ENCODE measurements around the gene BPIFA1. TPM values are rescaled to one million over a fixed set of nuclear protein-coding genes. Genes with fewer than 3 reads are reported as not detected.
A peak's percentile ranks its signal among the peaks of the same experiment; 100 is the strongest.

Gene BPIFA1
- total RNA-seq, 2 experiments from 2014 or later = not detected

GRCh38 chr20:33273117-33273851 is 37.5 kb downstream of the BPIFA1 start:
- DNase-seq = peak; percentile 48
- H3K4me3 Mint-ChIP-seq = no peak overlapping the region
- peaks cover 2% of the 10 kb centered on the region for H3K27me3 Mint-ChIP-seq
- H3K36me3 Mint-ChIP-seq = no peaks in the 10 kb centered on the region
- no peaks in the 10 kb centered on the region for H3K9me3 Mint-ChIP-seq
- H3K4me1 Mint-ChIP-seq (ENCODE audit: low read depth) = no peaks in the 10 kb centered on the region
- H3K27ac Mint-ChIP-seq = no peak overlapping the region
- CTCF ChIA-PET = interaction anchor here (1.0 to 2.0 kb wide), 2 partner anchors 10 to 19 kb away, joined by 4 to 6 read pairs; no protein-coding TSS in a partner anchor
- POLR2A ChIA-PET = no interaction called here
- intact Hi-C loops (cut with micrococcal nuclease) = no loop called here

- Mint-ChIP-seq H3K36me3 (no peaks in the 10 kb centered on the region), H3K27ac (no peak overlapping the region), H3K4me3 (no peak overlapping the region), H3K9me3 (no peaks in the 10 kb centered on the region), H3K4me1 (ENCODE audit: low read depth) (no peaks in the 10 kb centered on the region), H3K27me3 (peaks cover 5% of the 10 kb centered on the region)
- intact Hi-C loops (cut with micrococcal nuclease) = no loop called here
- no peak for DNase-seq
- CTCF ChIA-PET = interaction anchor here (2.0 kb wide), 1 partner anchor 12 kb away, joined by 6 read pairs; no protein-coding TSS in a partner anchor
- POLR2A ChIA-PET = no interaction called here
Measured at GRCh38 chr20:33275215-33275614, 39.4 kb downstream of the BPIFA1 start.

- CTCF ChIA-PET = no interaction called here
- POLR2A ChIA-PET = no interaction called here
Measured at GRCh38 chr20:33275871-33276270, 40.1 kb downstream of the BPIFA1 start.

GRCh38 chr20:33276303-33277113 is 40.7 kb downstream of the BPIFA1 start:
- Mint-ChIP-seq H3K27ac (no peak overlapping the region), H3K4me1 (ENCODE audit: low read depth) (no peaks in the 10 kb centered on the region)

More at GRCh38 chr20:33275871-33276270, 40.1 kb downstream of the BPIFA1 start:
- H3K4me3 Mint-ChIP-seq = no peak overlapping the region
- H3K27me3 Mint-ChIP-seq = peaks cover 5% of the 10 kb centered on the region
- H3K27ac Mint-ChIP-seq = no peak overlapping the region
- intact Hi-C loops (cut with micrococcal nuclease) = no loop called here
- H3K4me1 Mint-ChIP-seq (ENCODE audit: low read depth) = no peaks in the 10 kb centered on the region
- DNase-seq = no peak
- H3K9me3 Mint-ChIP-seq = no peaks in the 10 kb centered on the region
- H3K36me3 Mint-ChIP-seq = no peaks in the 10 kb centered on the region

GRCh38 chr20:33277471-33278441 is 42.0 kb downstream of the BPIFA1 start:
- intact Hi-C loops (cut with micrococcal nuclease) = no loop called here
- Mint-ChIP-seq H3K36me3 (no peaks in the 10 kb centered on the region), H3K4me3 (no peak overlapping the region), H3K27me3 (peaks cover 5% of the 10 kb centered on the region), H3K9me3 (no peaks in the 10 kb centered on the region), H3K27ac (no peak overlapping the region), H3K4me1 (ENCODE audit: low read depth) (no peaks in the 10 kb centered on the region)
- no peak for DNase-seq
- POLR2A ChIA-PET = no interaction called here
- CTCF ChIA-PET = no interaction called here

More at GRCh38 chr20:33276303-33277113, 40.7 kb downstream of the BPIFA1 start:
- H3K9me3 Mint-ChIP-seq = no peaks in the 10 kb centered on the region
- peaks cover 5% of the 10 kb centered on the region for H3K27me3 Mint-ChIP-seq
- no peak overlapping the region for H3K4me3 Mint-ChIP-seq
- intact Hi-C loops (cut with micrococcal nuclease) = no loop called here
- no peak for DNase-seq
- CTCF ChIA-PET = no interaction called here
- POLR2A ChIA-PET = no interaction called here
- H3K36me3 Mint-ChIP-seq = no peaks in the 10 kb centered on the region

- CTCF ChIA-PET = no interaction called here
- Mint-ChIP-seq H3K4me1 (ENCODE audit: low read depth) (no peaks in the 10 kb centered on the region), H3K4me3 (no peak overlapping the region), H3K9me3 (no peaks in the 10 kb centered on the region), H3K27ac (no peak overlapping the region), H3K36me3 (no peaks in the 10 kb centered on the region), H3K27me3 (peaks cover 3% of the 10 kb centered on the region)
- intact Hi-C loops (cut with micrococcal nuclease) = no loop called here
- DNase-seq = no peak
- POLR2A ChIA-PET = no interaction called here
Measured at GRCh38 chr20:33278700-33279099, 42.9 kb downstream of the BPIFA1 start.

GRCh38 chr20:33279261-33279910 is 43.6 kb downstream of the BPIFA1 start:
- intact Hi-C loops (cut with micrococcal nuclease) = no loop called here
- no peak for DNase-seq
- Mint-ChIP-seq H3K27ac (no peak overlapping the region), H3K36me3 (no peaks in the 10 kb centered on the region), H3K9me3 (no peaks in the 10 kb centered on the region), H3K4me1 (ENCODE audit: low read depth) (no peaks in the 10 kb centered on the region), H3K4me3 (no peak overlapping the region), H3K27me3 (peaks cover 3% of the 10 kb centered on the region)
- POLR2A ChIA-PET = no interaction called here
- CTCF ChIA-PET = no interaction called here

GRCh38 chr20:33280000-33280680 is 44.3 kb downstream of the BPIFA1 start:
- Mint-ChIP-seq H3K27ac (no peak overlapping the region), H3K4me1 (ENCODE audit: low read depth) (no peaks in the 10 kb centered on the region), H3K36me3 (no peaks in the 10 kb centered on the region), H3K4me3 (no peak overlapping the region), H3K9me3 (no peaks in the 10 kb centered on the region), H3K27me3 (peaks cover 3% of the 10 kb centered on the region)
- DNase-seq = no peak
- intact Hi-C loops (cut with micrococcal nuclease) = no loop called here
- ChIA-PET POLR2A (no interaction called here), CTCF (no interaction called here)

- ChIA-PET POLR2A (no interaction called here), CTCF (no interaction called here)
- no peak for DNase-seq
- Mint-ChIP-seq H3K27me3 (peaks cover 3% of the 10 kb centered on the region), H3K36me3 (no peaks in the 10 kb centered on the region), H3K4me1 (ENCODE audit: low read depth) (no peaks in the 10 kb centered on the region), H3K9me3 (no peaks in the 10 kb centered on the region), H3K27ac (no peak overlapping the region), H3K4me3 (no peak overlapping the region)
- intact Hi-C loops (cut with micrococcal nuclease) = no loop called here
Measured at GRCh38 chr20:33280775-33281174, 45.0 kb downstream of the BPIFA1 start.

- DNase-seq = no peak
- intact Hi-C loops (cut with micrococcal nuclease) = no loop called here
- H3K4me3 Mint-ChIP-seq = no peak overlapping the region
- ChIA-PET CTCF (no interaction called here), POLR2A (no interaction called here)
- no peaks in the 10 kb centered on the region for H3K36me3 Mint-ChIP-seq
- H3K4me1 Mint-ChIP-seq (ENCODE audit: low read depth) = no peaks in the 10 kb centered on the region
- no peaks in the 10 kb centered on the region for H3K9me3 Mint-ChIP-seq
- H3K27me3 Mint-ChIP-seq = peaks cover 5% of the 10 kb centered on the region
- H3K27ac Mint-ChIP-seq = no peak overlapping the region
Measured at GRCh38 chr20:33281550-33282146, 45.9 kb downstream of the BPIFA1 start.
